Measurements from ENCODE around the gene MAP6. TPM values are rescaled to one million over a fixed set of nuclear protein-coding genes. Genes with fewer than 3 reads are reported as not detected.

Gene MAP6
- total RNA-seq, 1 experiment from 2014 or later = not detected

DNA sequence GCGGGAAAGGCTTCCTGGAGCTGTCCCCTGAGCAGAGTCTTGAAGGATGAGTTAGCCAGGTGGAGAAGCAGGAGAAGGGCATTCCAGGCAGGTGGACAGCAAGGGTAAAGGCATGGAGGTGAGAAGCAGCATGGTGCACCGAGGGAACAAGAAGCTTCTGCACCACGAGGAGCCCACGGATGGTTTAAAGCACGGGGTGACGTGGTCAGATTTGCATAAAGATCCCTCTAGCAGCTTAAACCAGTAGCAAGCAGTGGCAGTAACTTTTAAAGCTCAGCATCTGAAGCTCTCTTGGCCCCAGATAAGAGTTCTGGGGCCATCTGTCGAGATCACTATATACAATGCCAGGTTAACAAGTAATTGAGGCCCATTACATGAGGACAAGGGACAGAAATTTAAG, 69.9 kb downstream of the MAP6 start:
- no peak for ATAC-seq
- no peaks in the 10 kb centered on the region for H3K36me3 ChIP-seq (ENCODE audit: control insufficient read depth in 1 of 2, insufficient read depth in 2 of 2, low read length in 2 of 2)
- no peak overlapping the region for H3K9ac ChIP-seq (ENCODE audit: low read length)
- TF ChIP-seq CBX3 (IDR thresholded peaks at IDR 0.05; ENCODE audit: low read depth) = no peak
- TF ChIP-seq POLR2AphosphoS5 (IDR thresholded peaks at IDR 0.05; ENCODE audit: low read depth, low read length) = no peak
- no peak for TF ChIP-seq RAD21 (IDR thresholded peaks at IDR 0.05; ENCODE audit: low read depth)
- TF ChIP-seq SRF (IDR thresholded peaks at IDR 0.05; ENCODE audit: low read depth) = no peak
- TF ChIP-seq TCF7L2 (IDR thresholded peaks at IDR 0.05; ENCODE audit: borderline replicate concordance, extremely low read depth, insufficient read depth, insufficient read length) = no peak
- no peak for TF ChIP-seq EGR1 (IDR thresholded peaks at IDR 0.05; ENCODE audit: low read depth)
- TF ChIP-seq ELF1 (IDR thresholded peaks at IDR 0.05; ENCODE audit: borderline replicate concordance, low read depth) = no peak
- TF ChIP-seq EZH2 (IDR thresholded peaks at IDR 0.05) = no peak
- TF ChIP-seq CEBPB (IDR thresholded peaks at IDR 0.05; ENCODE audit: low read depth) = no peak
- TF ChIP-seq, protein P1, sequence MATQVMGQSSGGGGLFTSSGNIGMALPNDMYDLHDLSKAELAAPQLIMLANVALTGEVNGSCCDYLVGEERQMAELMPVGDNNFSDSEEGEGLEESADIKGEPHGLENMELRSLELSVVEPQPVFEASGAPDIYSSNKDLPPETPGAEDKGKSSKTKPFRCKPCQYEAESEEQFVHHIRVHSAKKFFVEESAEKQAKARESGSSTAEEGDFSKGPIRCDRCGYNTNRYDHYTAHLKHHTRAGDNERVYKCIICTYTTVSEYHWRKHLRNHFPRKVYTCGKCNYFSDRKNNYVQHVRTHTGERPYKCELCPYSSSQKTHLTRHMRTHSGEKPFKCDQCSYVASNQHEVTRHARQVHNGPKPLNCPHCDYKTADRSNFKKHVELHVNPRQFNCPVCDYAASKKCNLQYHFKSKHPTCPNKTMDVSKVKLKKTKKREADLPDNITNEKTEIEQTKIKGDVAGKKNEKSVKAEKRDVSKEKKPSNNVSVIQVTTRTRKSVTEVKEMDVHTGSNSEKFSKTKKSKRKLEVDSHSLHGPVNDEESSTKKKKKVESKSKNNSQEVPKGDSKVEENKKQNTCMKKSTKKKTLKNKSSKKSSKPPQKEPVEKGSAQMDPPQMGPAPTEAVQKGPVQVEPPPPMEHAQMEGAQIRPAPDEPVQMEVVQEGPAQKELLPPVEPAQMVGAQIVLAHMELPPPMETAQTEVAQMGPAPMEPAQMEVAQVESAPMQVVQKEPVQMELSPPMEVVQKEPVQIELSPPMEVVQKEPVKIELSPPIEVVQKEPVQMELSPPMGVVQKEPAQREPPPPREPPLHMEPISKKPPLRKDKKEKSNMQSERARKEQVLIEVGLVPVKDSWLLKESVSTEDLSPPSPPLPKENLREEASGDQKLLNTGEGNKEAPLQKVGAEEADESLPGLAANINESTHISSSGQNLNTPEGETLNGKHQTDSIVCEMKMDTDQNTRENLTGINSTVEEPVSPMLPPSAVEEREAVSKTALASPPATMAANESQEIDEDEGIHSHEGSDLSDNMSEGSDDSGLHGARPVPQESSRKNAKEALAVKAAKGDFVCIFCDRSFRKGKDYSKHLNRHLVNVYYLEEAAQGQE (IDR thresholded peaks at IDR 0.05; ENCODE audit: low read depth) = no peak
- TF ChIP-seq YY1 (IDR thresholded peaks at IDR 0.05; ENCODE audit: extremely low read depth, insufficient replicate concordance, low read depth, low read length) = no peak
- no peak for TF ChIP-seq POLR2A (IDR thresholded peaks at IDR 0.05; ENCODE audit: borderline replicate concordance, extremely low read depth, insufficient read depth, insufficient read length)
- TF ChIP-seq ZBTB33 (IDR thresholded peaks at IDR 0.05; ENCODE audit: extremely low read depth, insufficient replicate concordance, low read length) = no peak
- TF ChIP-seq ZFX (IDR thresholded peaks at IDR 0.05) = no peak
- TF ChIP-seq FOSL1 (IDR thresholded peaks at IDR 0.05; ENCODE audit: low read depth) = no peak
- TF ChIP-seq, protein P2, sequence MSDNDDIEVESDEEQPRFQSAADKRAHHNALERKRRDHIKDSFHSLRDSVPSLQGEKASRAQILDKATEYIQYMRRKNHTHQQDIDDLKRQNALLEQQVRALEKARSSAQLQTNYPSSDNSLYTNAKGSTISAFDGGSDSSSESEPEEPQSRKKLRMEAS (IDR thresholded peaks at IDR 0.05) = no peak
- TF ChIP-seq EZH2phosphoT487 (IDR thresholded peaks at IDR 0.05; ENCODE audit: borderline replicate concordance) = no peak
- TF ChIP-seq SIN3A (IDR thresholded peaks at IDR 0.05; ENCODE audit: low read depth) = no peak
- no peak for TF ChIP-seq ZNF274 (IDR thresholded peaks at IDR 0.05; ENCODE audit: low read depth, low read length)
- TF ChIP-seq JUND (IDR thresholded peaks at IDR 0.05) = no peak
- DNase-seq (ENCODE audit: low read depth, low spot score) = no peak
- H3K79me2 ChIP-seq (ENCODE audit: insufficient read depth, low read length) = no peaks in the 10 kb centered on the region
- BruUV-seq (replicated peaks) = no TSS peak
- ChIA-PET RAD21 (ENCODE audit: low non-redundant PET in 1 of 2, low total read pairs in 2 of 2, uncharacterized antibody in 2 of 2, unreplicated experiment in 2 of 2) (no interaction called here), POLR2A (interaction anchor here (1.6 kb wide), 1 partner anchor 36 kb away, joined by 5 read pairs; the partner anchor contains the start of gene SERPINH1), CTCF (interaction anchor here (0.9 kb wide), 1 partner anchor 211 kb away, joined by 4 read pairs; no protein-coding TSS in a partner anchor)
- H3K4me2 ChIP-seq (ENCODE audit: low read length) = no peak overlapping the region
- H4K20me1 ChIP-seq (ENCODE audit: insufficient read depth) = no peaks in the 10 kb centered on the region
- H2AFZ ChIP-seq (ENCODE audit: low read depth, low read length, poor library complexity, severe bottlenecking) = no peak overlapping the region
- H3K9me2 ChIP-seq (ENCODE audit: insufficient read depth) = no peaks in the 10 kb centered on the region
- intact Hi-C loops (cut with micrococcal nuclease) = loop anchor here (5.0 kb wide), 1 partner anchor 718 kb away; no protein-coding TSS in a partner anchor
- no peaks in the 10 kb centered on the region; the same call in 1 of the 2 replicates for H3K27me3 ChIP-seq (ENCODE audit: insufficient read depth, low read length)
- H3K4me3 ChIP-seq (replicated peaks in 1 of 2; ENCODE audit: low read depth in 1 of 2, low read length in 2 of 2) = no peak overlapping the region
- no peaks in the 10 kb centered on the region for H3K9me3 ChIP-seq (ENCODE audit: control insufficient read depth in 1 of 2, insufficient read depth in 1 of 2, low read depth in 1 of 2, low read length in 2 of 2)
- no peaks in the 10 kb centered on the region; a peak in 1 of 4 replicates for H3K4me1 ChIP-seq (ENCODE audit: control insufficient read depth in 1 of 2, insufficient read depth in 2 of 2, low read length in 2 of 2)
- no peak overlapping the region for H3K27ac ChIP-seq (ENCODE audit: low read depth, low read length)
